ENCODE results near the gene RPS27. TPM values are rescaled to one million over a fixed set of nuclear protein-coding genes. Genes with fewer than 3 reads are reported as not detected.
"Not testable (repeated sequence)": the region's sequence is repeated elsewhere in the genome, so short reads cannot be mapped to it uniquely, and the experiment has no call there.

The RPS27 gene
- total RNA-seq, 1 donor from 2014 or later, result 1,149 TPM

- no peak for TF ChIP-seq EZH2 (IDR thresholded peaks at IDR 0.05; ENCODE audit: insufficient read depth, low read length)
- TF ChIP-seq CTCF (IDR thresholded peaks at IDR 0.05; ENCODE audit: insufficient read depth, low read depth, low read length), result no peak
- Histone ChIP-seq H3K36me3 (ENCODE audit: insufficient read depth, low read length) (peaks cover 25% of the 10 kb centered on the region), H2AFZ (ENCODE audit: low read depth, low read length) (peak overlapping the region; percentile 88), H3K27me3 (ENCODE audit: insufficient read depth, low read length) (no peaks in the 10 kb centered on the region), H3K4me3 (ENCODE audit: insufficient read depth, low read depth, low read length) (peak overlapping the region; percentile 90), H3K4me1 (ENCODE audit: insufficient read depth, low read length) (peaks cover 8% of the 10 kb centered on the region), H3K79me2 (ENCODE audit: insufficient read depth, low read length) (peaks cover 24% of the 10 kb centered on the region), H3K9me3 (ENCODE audit: insufficient read depth, low read depth, low read length) (no peaks in the 10 kb centered on the region), H4K20me1 (ENCODE audit: insufficient read depth, low read length) (peaks cover 12% of the 10 kb centered on the region), H3K27ac (ENCODE audit: low read depth, low read length) (no peak overlapping the region), H3K4me2 (ENCODE audit: low read length) (peak overlapping the region; percentile 95), H3K9ac (ENCODE audit: low read length) (peak overlapping the region; percentile 92)
- peaks cover 6% of the 10 kb centered on the region for H3K4me1 Mint-ChIP-seq (ENCODE audit: low read depth, unreplicated experiment)
- no peak for FAIRE-seq
- no peaks in the 10 kb centered on the region for H3K9me3 Mint-ChIP-seq (ENCODE audit: unreplicated experiment)
- peak overlapping the region; percentile 97 for H3K4me3 Mint-ChIP-seq (ENCODE audit: unreplicated experiment)
- H3K36me3 Mint-ChIP-seq (ENCODE audit: low read depth, unreplicated experiment), result peaks cover 19% of the 10 kb centered on the region
- no peak for DNase-seq (ENCODE audit: low read depth)
- no peaks in the 10 kb centered on the region for H3K27me3 Mint-ChIP-seq (ENCODE audit: low read depth, unreplicated experiment)
- H3K27ac Mint-ChIP-seq (ENCODE audit: unreplicated experiment), result no peak overlapping the region
Measured at GRCh38 chr1:153978274-153978909, 12.2 kb upstream of the RPS27 start.

GRCh38 chr1:153979091-153979490 is 11.5 kb upstream of the RPS27 start:
- not testable (repeated sequence) for H3K4me3 ChIP-seq (ENCODE audit: insufficient read depth, low read depth, low read length); H3K27me3 Mint-ChIP-seq (ENCODE audit: low read depth, unreplicated experiment); H3K27ac ChIP-seq (ENCODE audit: low read depth, low read length); DNase-seq (ENCODE audit: low read depth); H3K4me3 Mint-ChIP-seq (ENCODE audit: unreplicated experiment); H3K27ac Mint-ChIP-seq (ENCODE audit: unreplicated experiment); H3K27me3 ChIP-seq (ENCODE audit: insufficient read depth, low read length); H3K9me3 Mint-ChIP-seq (ENCODE audit: unreplicated experiment); H3K9me3 ChIP-seq (ENCODE audit: insufficient read depth, low read depth, low read length); FAIRE-seq; H2AFZ ChIP-seq (ENCODE audit: low read depth, low read length); H3K4me2 ChIP-seq (ENCODE audit: low read length); H3K4me1 Mint-ChIP-seq (ENCODE audit: low read depth, unreplicated experiment); H3K9ac ChIP-seq (ENCODE audit: low read length); H3K4me1 ChIP-seq (ENCODE audit: insufficient read depth, low read length)
- peaks cover 30% of the 10 kb centered on the region for H3K79me2 ChIP-seq (ENCODE audit: insufficient read depth, low read length)
- H3K36me3 ChIP-seq (ENCODE audit: insufficient read depth, low read length), result peaks cover 28% of the 10 kb centered on the region
- H3K36me3 Mint-ChIP-seq (ENCODE audit: low read depth, unreplicated experiment), result peaks cover 20% of the 10 kb centered on the region
- H4K20me1 ChIP-seq (ENCODE audit: insufficient read depth, low read length), result peaks cover 12% of the 10 kb centered on the region

- H3K27ac Mint-ChIP-seq (ENCODE audit: unreplicated experiment); H3K4me3 ChIP-seq (ENCODE audit: insufficient read depth, low read depth, low read length); H2AFZ ChIP-seq (ENCODE audit: low read depth, low read length); DNase-seq (ENCODE audit: low read depth); H3K27me3 ChIP-seq (ENCODE audit: insufficient read depth, low read length); H3K9me3 ChIP-seq (ENCODE audit: insufficient read depth, low read depth, low read length); H3K27ac ChIP-seq (ENCODE audit: low read depth, low read length); H3K9ac ChIP-seq (ENCODE audit: low read length); H3K4me3 Mint-ChIP-seq (ENCODE audit: unreplicated experiment); H3K27me3 Mint-ChIP-seq (ENCODE audit: low read depth, unreplicated experiment); H3K9me3 Mint-ChIP-seq (ENCODE audit: unreplicated experiment); H3K4me1 Mint-ChIP-seq (ENCODE audit: low read depth, unreplicated experiment); FAIRE-seq; H3K4me2 ChIP-seq (ENCODE audit: low read length); H4K20me1 ChIP-seq (ENCODE audit: insufficient read depth, low read length): not testable (repeated sequence)
- peaks cover 10% of the 10 kb centered on the region for H3K36me3 Mint-ChIP-seq (ENCODE audit: low read depth, unreplicated experiment)
- Histone ChIP-seq H3K79me2 (ENCODE audit: insufficient read depth, low read length) (peaks cover 35% of the 10 kb centered on the region), H3K36me3 (ENCODE audit: insufficient read depth, low read length) (peaks cover 16% of the 10 kb centered on the region), H3K4me1 (ENCODE audit: insufficient read depth, low read length) (peaks cover 23% of the 10 kb centered on the region)
Measured at GRCh38 chr1:153981735-153982134, 8.8 kb upstream of the RPS27 start.

All from astrocyte (in vitro differentiated cells and primary cell).